ENCODE measurements around the gene PCDH19.

DNA sequence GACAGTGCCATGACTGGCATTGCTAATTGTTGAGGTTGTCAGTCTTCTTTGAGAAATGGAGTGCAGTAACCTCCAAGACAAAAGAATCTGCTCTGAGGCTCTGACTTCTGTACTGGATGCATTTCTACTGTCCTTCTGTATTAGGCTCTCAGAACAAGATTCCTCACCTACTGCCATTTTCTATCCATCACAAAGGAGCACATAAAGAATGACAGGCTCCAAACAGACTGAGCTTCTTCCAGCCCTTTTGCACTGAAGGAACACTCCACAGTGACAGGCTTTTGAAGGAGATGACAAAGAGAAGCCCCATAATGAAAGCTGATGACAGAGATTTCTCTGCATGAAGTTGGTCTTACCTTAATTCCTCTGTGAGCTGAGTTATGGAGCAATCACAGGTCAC lies 162.2 kb downstream of the PCDH19 start:
- TF ChIP-seq, protein P1, sequence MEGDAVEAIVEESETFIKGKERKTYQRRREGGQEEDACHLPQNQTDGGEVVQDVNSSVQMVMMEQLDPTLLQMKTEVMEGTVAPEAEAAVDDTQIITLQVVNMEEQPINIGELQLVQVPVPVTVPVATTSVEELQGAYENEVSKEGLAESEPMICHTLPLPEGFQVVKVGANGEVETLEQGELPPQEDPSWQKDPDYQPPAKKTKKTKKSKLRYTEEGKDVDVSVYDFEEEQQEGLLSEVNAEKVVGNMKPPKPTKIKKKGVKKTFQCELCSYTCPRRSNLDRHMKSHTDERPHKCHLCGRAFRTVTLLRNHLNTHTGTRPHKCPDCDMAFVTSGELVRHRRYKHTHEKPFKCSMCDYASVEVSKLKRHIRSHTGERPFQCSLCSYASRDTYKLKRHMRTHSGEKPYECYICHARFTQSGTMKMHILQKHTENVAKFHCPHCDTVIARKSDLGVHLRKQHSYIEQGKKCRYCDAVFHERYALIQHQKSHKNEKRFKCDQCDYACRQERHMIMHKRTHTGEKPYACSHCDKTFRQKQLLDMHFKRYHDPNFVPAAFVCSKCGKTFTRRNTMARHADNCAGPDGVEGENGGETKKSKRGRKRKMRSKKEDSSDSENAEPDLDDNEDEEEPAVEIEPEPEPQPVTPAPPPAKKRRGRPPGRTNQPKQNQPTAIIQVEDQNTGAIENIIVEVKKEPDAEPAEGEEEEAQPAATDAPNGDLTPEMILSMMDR (IDR thresholded peaks at IDR 0.05) = no peak
- TF ChIP-seq POLR2A (IDR thresholded peaks at IDR 0.05) (no peak), EP300 (IDR thresholded peaks at IDR 0.05) (no peak)
